Measurements from ENCODE around the gene CACNA1C. TPM values are rescaled to one million over a fixed set of nuclear protein-coding genes. Genes with fewer than 3 reads are reported as not detected.

The CACNA1C gene
- total and polyA plus RNA-seq, 2 of the 4 experiments (the other 2 are of a cell fraction), result 1.6 to 2.6 TPM

DNA sequence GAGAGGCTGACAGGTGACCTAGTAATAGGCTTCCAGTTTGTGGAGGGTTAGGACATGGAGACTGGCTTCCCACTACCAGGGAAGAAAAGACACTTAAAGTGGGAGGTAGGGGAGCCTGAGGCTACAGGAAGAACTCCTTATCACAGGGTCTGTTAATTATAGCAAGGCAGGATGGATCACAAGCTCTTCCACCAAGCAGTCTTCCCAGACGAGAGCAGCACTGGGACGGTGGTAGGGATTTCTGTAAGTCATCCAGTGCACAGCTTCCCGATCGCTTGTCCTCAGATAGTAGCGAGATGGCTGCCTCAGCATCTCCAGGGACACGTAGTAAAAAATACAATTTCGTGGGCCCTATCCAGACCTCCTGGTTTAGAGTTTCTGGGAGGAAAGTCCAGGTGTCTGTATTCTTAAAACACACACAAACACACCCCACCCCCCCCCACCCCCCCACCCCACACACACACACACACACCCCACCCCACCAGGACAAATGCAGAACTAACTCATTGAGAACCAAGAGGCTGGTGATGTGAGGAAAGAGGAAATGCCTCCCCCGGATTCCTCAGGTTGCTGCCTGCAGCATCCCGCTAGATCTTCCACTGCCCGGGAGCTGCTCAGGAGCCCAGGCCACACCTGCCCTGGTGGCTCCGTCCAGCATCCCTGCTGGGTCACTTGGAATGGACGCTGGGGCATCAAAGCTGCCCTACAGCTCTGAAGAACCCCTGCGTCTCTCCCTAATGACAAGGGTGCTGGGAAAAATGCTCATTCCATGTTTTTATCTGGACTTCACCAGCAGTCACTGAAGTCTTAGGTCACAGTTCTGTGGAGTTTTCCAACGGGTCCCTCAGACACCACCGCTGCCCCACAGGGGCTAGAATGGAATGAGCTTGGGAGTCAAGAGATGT is 307.2 kb downstream of the CACNA1C start:
- no peak overlapping the region for H2BK5ac ChIP-seq (ENCODE audit: low read depth, low read length, poor library complexity, severe bottlenecking)
- peaks cover 12% of the 10 kb centered on the region; the same call in 1 of the 2 replicates for H3K9me1 ChIP-seq (ENCODE audit: insufficient read depth, low read length)
- 98% methylated on average over 5 of the region's 15 CpGs; no CpG with 5 or more reads in 1 of the 2 experiments for WGBS, 2 experiments (ENCODE audit: extremely low coverage in 2 of 2, insufficient read length in 1 of 2)
- H3K27ac ChIP-seq (ENCODE audit: insufficient read depth, low read length), result no peak overlapping the region
- POLR2A ChIA-PET (ENCODE audit: unreplicated experiment), result no interaction called here
- no peaks in the 10 kb centered on the region for H4K20me1 ChIP-seq (ENCODE audit: insufficient read depth, low read length)
- H3K56ac ChIP-seq (ENCODE audit: extremely low read depth, insufficient read depth, low read length), result no peak overlapping the region
- no peak overlapping the region for H3K23ac ChIP-seq (ENCODE audit: low read depth, low read length)
- peaks cover 6% of the 10 kb centered on the region; the same call in 1 of the 2 replicates for H3K4me1 ChIP-seq (ENCODE audit: control insufficient read depth, insufficient read depth, low read length)
- dilution Hi-C loops (cut with HindIII; ENCODE audit: low sequenced_read_pairs, unreplicated experiment) (no loop called here), intact Hi-C loops (cut with micrococcal nuclease) (no loop called here), in situ Hi-C loops (cut with MboI; ENCODE audit: low sequenced_read_pairs) (no loop called here)
- no peak overlapping the region for H3K4me2 ChIP-seq (ENCODE audit: low read depth, low read length)
- no peaks in the 10 kb centered on the region; a peak in 1 of 4 replicates for H3K79me1 ChIP-seq (ENCODE audit: low read depth in 1 of 2, low read length in 2 of 2)
- no peaks in the 10 kb centered on the region for H3K9me3 ChIP-seq (ENCODE audit: control insufficient read depth, insufficient read depth, low read length)
- 0 out of 2 replicates have a peak overlapping the region, but pooled peaks have one; percentile 8 for H2AK5ac ChIP-seq (ENCODE audit: low read depth, low read length)
- no peak overlapping the region for H2BK15ac ChIP-seq (ENCODE audit: low read depth, low read length)
- H3K4ac ChIP-seq (ENCODE audit: low read depth, low read length), result no peak overlapping the region
- no peak overlapping the region for H2AFZ ChIP-seq (replicated peaks; ENCODE audit: low read length, poor library complexity)
- H3K18ac ChIP-seq (ENCODE audit: low read depth, low read length), result no peak overlapping the region
- H2AK9ac ChIP-seq (replicated peaks; ENCODE audit: low read depth, low read length, poor library complexity), result no peak overlapping the region
- CTCF ChIA-PET, result interaction anchor here (0.6 to 1.3 kb wide), 4 partner anchors 15 to 323 kb away, joined by 4 to 8 read pairs (median 6); no protein-coding TSS in a partner anchor
- no peak overlapping the region for H3K14ac ChIP-seq (replicated peaks; ENCODE audit: low read depth, low read length)
- BruUV-seq (replicated peaks), result no TSS peak
- H2BK120ac ChIP-seq (ENCODE audit: low read depth, low read length), result no peak overlapping the region; the same call in 1 of the 2 replicates
- no peak overlapping the region for H2BK20ac ChIP-seq (ENCODE audit: low read depth, low read length)
- no peak for ATAC-seq (ENCODE audit: low read depth)
- no peak overlapping the region for H4K91ac ChIP-seq (ENCODE audit: insufficient read depth, low read depth, low read length)
- H3K36me3 ChIP-seq (ENCODE audit: control insufficient read depth, insufficient read depth, low read length), result no peaks in the 10 kb centered on the region
- TF ChIP-seq NFE2L2 (IDR thresholded peaks at IDR 0.05; ENCODE audit: low read depth, low read length) (no peak), POLR2A (IDR thresholded peaks at IDR 0.05; ENCODE audit: low read depth, low read length) (no peak), FOS (IDR thresholded peaks at IDR 0.05; ENCODE audit: low read depth, low read length) (no peak), BHLHE40 (IDR thresholded peaks at IDR 0.05; ENCODE audit: low read depth, low read length) (no peak), RFX5 (IDR thresholded peaks at IDR 0.05; ENCODE audit: low read depth, low read length) (no peak), CEBPB (IDR thresholded peaks at IDR 0.05; ENCODE audit: low read depth, low read length) (no peak)
- TF ChIP-seq, protein P1, sequence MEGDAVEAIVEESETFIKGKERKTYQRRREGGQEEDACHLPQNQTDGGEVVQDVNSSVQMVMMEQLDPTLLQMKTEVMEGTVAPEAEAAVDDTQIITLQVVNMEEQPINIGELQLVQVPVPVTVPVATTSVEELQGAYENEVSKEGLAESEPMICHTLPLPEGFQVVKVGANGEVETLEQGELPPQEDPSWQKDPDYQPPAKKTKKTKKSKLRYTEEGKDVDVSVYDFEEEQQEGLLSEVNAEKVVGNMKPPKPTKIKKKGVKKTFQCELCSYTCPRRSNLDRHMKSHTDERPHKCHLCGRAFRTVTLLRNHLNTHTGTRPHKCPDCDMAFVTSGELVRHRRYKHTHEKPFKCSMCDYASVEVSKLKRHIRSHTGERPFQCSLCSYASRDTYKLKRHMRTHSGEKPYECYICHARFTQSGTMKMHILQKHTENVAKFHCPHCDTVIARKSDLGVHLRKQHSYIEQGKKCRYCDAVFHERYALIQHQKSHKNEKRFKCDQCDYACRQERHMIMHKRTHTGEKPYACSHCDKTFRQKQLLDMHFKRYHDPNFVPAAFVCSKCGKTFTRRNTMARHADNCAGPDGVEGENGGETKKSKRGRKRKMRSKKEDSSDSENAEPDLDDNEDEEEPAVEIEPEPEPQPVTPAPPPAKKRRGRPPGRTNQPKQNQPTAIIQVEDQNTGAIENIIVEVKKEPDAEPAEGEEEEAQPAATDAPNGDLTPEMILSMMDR (conservative IDR thresholded peaks at IDR 0.05; ENCODE audit: low read depth, low read length), result no peak
- TF ChIP-seq, protein P2, sequence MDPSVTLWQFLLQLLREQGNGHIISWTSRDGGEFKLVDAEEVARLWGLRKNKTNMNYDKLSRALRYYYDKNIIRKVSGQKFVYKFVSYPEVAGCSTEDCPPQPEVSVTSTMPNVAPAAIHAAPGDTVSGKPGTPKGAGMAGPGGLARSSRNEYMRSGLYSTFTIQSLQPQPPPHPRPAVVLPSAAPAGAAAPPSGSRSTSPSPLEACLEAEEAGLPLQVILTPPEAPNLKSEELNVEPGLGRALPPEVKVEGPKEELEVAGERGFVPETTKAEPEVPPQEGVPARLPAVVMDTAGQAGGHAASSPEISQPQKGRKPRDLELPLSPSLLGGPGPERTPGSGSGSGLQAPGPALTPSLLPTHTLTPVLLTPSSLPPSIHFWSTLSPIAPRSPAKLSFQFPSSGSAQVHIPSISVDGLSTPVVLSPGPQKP (IDR thresholded peaks at IDR 0.05; ENCODE audit: borderline replicate concordance, low read depth, low read length), result no peak
- H3K27me3 ChIP-seq (ENCODE audit: control insufficient read depth, insufficient read depth, low read length), result no peaks in the 10 kb centered on the region
- no peak overlapping the region for H4K5ac ChIP-seq (ENCODE audit: low read depth, low read length)
- no peak overlapping the region for H3K4me3 ChIP-seq (ENCODE audit: insufficient read depth, low read depth, low read length)
- no peak overlapping the region for H4K8ac ChIP-seq (ENCODE audit: low read depth in 2 of 2, low read length in 2 of 2)
- H3K9ac ChIP-seq (ENCODE audit: low read depth, low read length), result no peak overlapping the region
- no peak for DNase-seq

Data from IMR-90 (cell line).